Natural killer cell treated with Interleukin-12 subunit alpha and Interleukin-12 subunit beta and Interleukin-15 and Interleukin-18, amount 100 ng/mL, for 72 hours (primary cell): ENCODE data around the gene ZNF609. TPM values are rescaled to one million over a fixed set of nuclear protein-coding genes. Genes with fewer than 3 reads are reported as not detected.

Experiments
- ATAC-seq, 2 donors: fragments of 150-1000 bp; cut with Tn5 transposase in 1 of 2; sonication (Bioruptor Pico), chemical (Tn5 transposase) in 1 of 2; 2 replicates each; pipeline ENCODE4 v1.10.0; 2021
- DNase-seq: peaks from one replicate; pipeline ENCODE4 v3.0.0; 2022; ENCODE audit warnings: low spot score
- H3K27ac Mint-ChIP-seq, 2 donors: 1 replicate in 1 of 2; 2 replicates in 1 of 2; pipeline ENCODE4 v1.8.0; 2022; ENCODE audit warnings: mixed read lengths in 2 of 2, mild to moderate bottlenecking in 1 of 2, moderate library complexity in 1 of 2
- H3K27me3 Mint-ChIP-seq, 2 donors: 1 replicate in 1 of 2; 2 replicates in 1 of 2; pipeline ENCODE4 v1.8.0; 2022; ENCODE audit warnings: mixed read lengths in 2 of 2
- H3K36me3 Mint-ChIP-seq: one replicate; pipeline ENCODE4 v1.8.0; 2022; ENCODE audit warnings: mixed read lengths
- H3K4me1 Mint-ChIP-seq, 2 donors: 1 replicate in 1 of 2; 2 replicates in 1 of 2; pipeline ENCODE4 v1.8.0; 2022; ENCODE audit warnings: low read depth in 2 of 2, mixed read lengths in 2 of 2, mild to moderate bottlenecking in 1 of 2
- H3K4me3 Mint-ChIP-seq: one replicate; pipeline ENCODE4 v1.8.0; 2022; ENCODE audit warnings: mixed read lengths
- H3K9me3 Mint-ChIP-seq: 2 replicates; pipeline ENCODE4 v1.8.0; 2022; ENCODE audit warnings: mixed read lengths
- total RNA-seq, 2 donors: library from RNA; stranded (reverse); gene quantifications; one replicate each; pipeline ENCODE4 v1.2.3, GENCODE V29; 2022

ZNF609 gene
- total RNA-seq, 2 donors from 2014 or later: 36.9 to 67.6 TPM

DNA sequence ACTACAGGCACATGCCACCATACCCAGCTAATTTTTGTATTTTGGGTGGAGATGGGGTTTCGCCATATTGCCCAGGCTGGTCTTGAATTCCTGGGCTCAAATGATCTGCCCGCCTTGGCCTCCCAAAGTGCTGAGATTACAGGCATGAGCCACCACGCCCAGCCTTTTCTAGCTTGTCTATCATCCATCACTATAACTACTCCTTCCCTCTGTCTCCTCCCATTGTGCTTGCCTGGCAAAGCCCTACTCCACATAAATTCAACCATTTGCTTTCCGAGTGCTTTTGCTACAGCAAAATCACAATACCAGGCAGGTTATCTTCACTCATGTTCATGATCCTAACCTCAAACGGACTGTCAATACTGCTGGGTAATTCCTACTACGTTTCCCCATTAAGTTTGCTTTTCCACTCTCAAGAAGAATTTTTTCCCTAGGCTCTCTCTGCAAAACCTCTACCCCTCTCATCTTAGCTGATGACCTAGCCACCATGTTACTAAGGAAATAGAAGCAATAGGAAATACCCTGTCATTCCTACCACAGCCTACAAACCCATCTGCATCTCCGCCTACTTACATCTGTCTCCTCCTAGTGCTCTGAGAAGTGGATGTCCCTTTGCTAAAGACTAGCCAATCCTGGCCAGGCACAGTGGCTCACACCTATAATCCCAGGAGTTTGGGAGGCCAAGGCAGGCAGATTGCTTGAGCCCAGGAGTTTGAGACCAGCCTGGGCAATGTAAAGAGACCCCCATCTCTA lies 250.5 kb downstream of the ZNF609 start:
- H3K4me3 Mint-ChIP-seq: no peak overlapping the region
- H3K27ac Mint-ChIP-seq: peak overlapping the region in 1 of 2 donors; percentile 24
- no peaks in the 10 kb centered on the region for H3K36me3 Mint-ChIP-seq
- no peaks in the 10 kb centered on the region for H3K4me1 Mint-ChIP-seq
- ATAC-seq (no peak), DNase-seq (no peak)
- no peaks in the 10 kb centered on the region for H3K9me3 Mint-ChIP-seq
- H3K27me3 Mint-ChIP-seq: no peaks in the 10 kb centered on the region

DNA sequence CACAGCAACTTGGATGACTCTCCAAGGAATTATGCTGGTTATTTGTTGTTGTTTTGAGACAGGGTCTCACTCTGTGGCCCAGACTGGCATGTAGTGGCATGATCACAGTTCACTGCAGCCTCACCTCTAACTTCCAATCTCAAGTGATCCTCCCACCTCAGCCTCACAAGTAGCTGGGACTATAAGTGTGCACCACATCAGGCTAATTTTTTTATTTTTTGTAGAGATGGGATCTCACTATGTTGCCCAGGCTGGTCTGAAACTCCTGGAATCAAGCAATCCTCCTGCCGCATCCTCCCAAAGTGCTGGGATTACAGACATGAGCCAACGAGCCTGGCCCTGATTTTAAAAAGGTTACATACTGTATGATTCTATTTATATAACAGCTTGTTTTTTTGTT lies 252.0 kb downstream of the ZNF609 start:
- Mint-ChIP-seq H3K4me3 (no peak overlapping the region), H3K9me3 (no peaks in the 10 kb centered on the region), H3K27ac (no peak overlapping the region), H3K36me3 (no peaks in the 10 kb centered on the region), H3K27me3 (no peaks in the 10 kb centered on the region), H3K4me1 (no peaks in the 10 kb centered on the region)
- DNase-seq (no peak), ATAC-seq (no peak)

DNA sequence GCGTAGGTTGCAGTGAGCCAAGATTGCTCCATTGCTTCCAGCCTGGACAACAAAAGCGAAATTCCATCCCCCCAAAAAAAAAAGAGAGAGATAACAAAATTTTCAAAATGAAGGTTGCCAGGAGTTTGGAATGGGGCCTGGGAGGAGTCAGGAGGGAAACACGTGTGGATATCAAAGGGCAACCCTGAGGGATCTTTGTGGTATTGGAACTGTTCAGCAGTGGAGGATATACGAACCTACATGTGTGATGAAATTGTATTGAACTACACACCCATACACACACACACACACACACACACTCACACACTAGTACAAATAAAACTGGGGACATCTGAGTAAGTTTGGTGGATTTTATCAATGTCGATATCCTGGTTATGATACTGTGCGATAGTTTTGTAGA lies 253.2 kb downstream of the ZNF609 start:
- Mint-ChIP-seq H3K27ac (no peak overlapping the region), H3K27me3 (no peaks in the 10 kb centered on the region), H3K36me3 (no peaks in the 10 kb centered on the region), H3K9me3 (no peaks in the 10 kb centered on the region), H3K4me1 (peaks cover 0 to 2% of the 10 kb centered on the region in 2 donors), H3K4me3 (no peak overlapping the region)
- DNase-seq: no peak
- no peak for ATAC-seq

DNA sequence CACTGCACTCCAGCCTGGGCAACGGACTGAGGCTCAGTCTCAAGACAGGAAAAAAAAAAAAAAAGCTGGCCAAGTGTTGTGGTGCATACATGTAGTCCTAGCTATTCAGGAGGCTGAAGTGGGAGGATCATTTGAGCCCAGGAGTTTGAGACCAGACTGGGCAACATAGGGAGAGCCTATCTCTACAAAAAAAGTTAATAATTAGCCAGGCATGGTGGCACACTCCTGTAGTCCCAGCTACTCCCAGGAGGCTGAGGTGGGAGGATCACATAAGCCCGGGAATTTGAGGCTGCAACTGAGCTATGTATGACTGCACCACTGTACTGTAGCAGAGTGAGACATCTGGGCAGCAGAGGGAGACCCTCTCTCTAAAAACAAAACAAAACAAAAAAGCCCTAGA lies 256.1 kb downstream of the ZNF609 start:
- no peaks in the 10 kb centered on the region for H3K36me3 Mint-ChIP-seq
- H3K4me3 Mint-ChIP-seq: no peak overlapping the region
- no peaks in the 10 kb centered on the region for H3K9me3 Mint-ChIP-seq
- peak in 1 of 2 donors; percentile 24 for ATAC-seq
- no peak for DNase-seq
- peaks cover 0 to 2% of the 10 kb centered on the region in 2 donors for H3K4me1 Mint-ChIP-seq
- H3K27ac Mint-ChIP-seq: no peak overlapping the region
- H3K27me3 Mint-ChIP-seq: no peaks in the 10 kb centered on the region

DNA sequence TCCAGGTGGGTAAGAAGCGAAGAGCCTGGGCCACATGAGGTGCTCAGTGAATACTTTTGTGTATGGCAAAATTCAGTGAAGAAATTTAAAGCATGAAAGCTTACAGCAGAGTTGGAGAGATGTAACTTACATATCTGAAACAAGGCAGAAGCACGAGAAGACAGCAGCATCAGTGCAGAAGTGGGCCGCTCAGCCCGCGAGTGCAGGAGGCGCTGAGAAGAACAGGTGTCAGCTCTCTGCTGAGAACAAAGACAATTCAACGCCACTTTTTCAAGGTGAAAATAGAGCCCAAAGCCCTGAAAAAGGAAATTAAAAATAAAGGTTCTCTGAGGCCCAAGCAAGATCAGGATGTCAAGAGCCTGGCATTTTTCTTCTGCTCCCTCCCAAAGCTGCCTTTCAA lies 256.8 kb downstream of the ZNF609 start:
- no peak for ATAC-seq
- no peak for DNase-seq
- Mint-ChIP-seq H3K27ac (no peak overlapping the region), H3K27me3 (no peaks in the 10 kb centered on the region), H3K9me3 (no peaks in the 10 kb centered on the region), H3K4me3 (no peak overlapping the region), H3K4me1 (peaks cover 0 to 2% of the 10 kb centered on the region in 2 donors), H3K36me3 (no peaks in the 10 kb centered on the region)

DNA sequence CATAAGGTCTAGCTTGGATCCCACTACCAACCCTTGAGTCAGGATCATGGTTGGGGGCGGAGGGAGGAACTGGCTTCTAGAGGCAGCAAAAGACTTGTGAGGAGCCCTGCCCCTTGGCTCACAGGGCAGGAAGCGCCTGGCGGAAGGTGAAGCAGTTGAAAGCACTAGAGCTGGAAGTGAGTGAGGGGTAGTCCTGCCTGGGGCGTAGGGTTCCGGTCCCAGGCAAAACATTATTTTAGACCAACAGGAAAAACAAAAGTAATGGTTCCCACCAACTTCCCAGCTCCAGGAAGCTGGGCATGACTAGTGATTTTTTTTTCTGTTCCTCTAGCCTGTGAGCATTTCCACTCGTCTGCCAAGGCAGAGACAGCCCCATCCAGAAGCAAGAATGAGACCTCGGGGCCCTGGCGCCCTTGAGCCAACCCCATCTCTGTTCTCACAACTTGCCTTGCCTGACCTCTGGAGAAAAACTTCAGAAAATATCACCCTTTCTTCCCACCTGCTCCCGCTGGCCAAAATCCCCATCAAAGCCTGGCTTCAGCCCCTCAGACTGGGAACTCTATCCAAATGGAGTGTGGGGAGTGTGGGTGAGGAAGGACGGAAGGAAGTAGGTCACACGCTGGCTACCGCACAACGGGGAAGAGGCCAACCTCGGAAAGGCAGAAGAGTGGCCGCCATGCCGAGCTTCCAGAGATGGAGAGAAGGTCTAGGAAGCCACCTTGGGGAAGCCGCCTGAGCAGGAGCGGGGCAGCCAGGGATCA lies 257.5 kb downstream of the ZNF609 start:
- H3K4me3 Mint-ChIP-seq: no peak overlapping the region
- H3K36me3 Mint-ChIP-seq: no peaks in the 10 kb centered on the region
- H3K4me1 Mint-ChIP-seq: peaks cover 0 to 2% of the 10 kb centered on the region in 2 donors
- ATAC-seq: no peak
- no peaks in the 10 kb centered on the region for H3K9me3 Mint-ChIP-seq
- no peak overlapping the region for H3K27ac Mint-ChIP-seq
- DNase-seq: no peak
- no peaks in the 10 kb centered on the region for H3K27me3 Mint-ChIP-seq

DNA sequence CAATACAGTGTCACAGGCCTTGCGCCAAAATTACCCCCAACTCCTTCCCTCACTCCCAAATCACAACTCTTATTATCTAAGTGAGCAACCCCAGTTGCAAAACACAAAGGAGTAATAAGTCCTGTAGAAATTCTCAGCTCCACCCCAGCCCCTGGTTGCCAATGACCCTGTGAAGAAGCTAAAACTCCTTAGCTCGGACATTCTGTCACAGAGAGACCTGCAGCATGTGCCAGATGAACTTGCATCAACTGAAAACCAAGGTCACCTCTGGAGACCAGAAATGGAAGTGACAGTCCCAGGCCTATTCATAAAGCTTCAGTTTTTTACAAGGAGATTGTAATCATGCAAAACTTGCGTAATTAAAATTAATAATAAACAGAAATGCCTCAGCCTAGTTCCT lies 259.8 kb downstream of the ZNF609 start:
- DNase-seq (no peak), ATAC-seq (no peak)
- Mint-ChIP-seq H3K27me3 (no peaks in the 10 kb centered on the region), H3K27ac (no peak overlapping the region), H3K4me1 (peaks cover 0 to 2% of the 10 kb centered on the region in 2 donors), H3K36me3 (no peaks in the 10 kb centered on the region), H3K9me3 (no peaks in the 10 kb centered on the region), H3K4me3 (no peak overlapping the region)

DNA sequence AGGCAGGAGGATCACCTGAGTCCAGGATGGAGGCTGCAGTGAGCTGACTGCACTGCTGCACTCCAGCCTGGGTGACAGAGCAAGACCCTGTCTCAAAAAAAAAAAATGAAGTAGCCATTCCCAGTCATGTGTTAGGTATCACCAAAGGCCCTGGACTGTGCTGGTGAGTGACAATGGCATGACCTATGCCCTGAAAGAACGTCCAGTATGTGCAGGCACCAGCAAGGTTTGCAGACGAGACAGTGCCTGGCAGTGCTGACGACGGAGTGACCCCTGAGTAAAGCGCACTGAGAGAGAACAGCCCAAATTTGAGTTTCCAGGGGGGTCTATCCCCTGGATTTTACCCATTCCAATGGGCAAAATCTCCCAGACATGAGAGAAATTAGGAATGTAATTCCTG lies 269.8 kb downstream of the ZNF609 start:
- no peak for ATAC-seq
- Mint-ChIP-seq H3K9me3 (no peaks in the 10 kb centered on the region), H3K36me3 (no peaks in the 10 kb centered on the region), H3K4me1 (peaks cover 11 to 12% of the 10 kb centered on the region in 2 donors), H3K27me3 (peaks cover 0 to 3% of the 10 kb centered on the region in 2 donors), H3K4me3 (no peak overlapping the region), H3K27ac (no peak overlapping the region)
- DNase-seq: no peak

DNA sequence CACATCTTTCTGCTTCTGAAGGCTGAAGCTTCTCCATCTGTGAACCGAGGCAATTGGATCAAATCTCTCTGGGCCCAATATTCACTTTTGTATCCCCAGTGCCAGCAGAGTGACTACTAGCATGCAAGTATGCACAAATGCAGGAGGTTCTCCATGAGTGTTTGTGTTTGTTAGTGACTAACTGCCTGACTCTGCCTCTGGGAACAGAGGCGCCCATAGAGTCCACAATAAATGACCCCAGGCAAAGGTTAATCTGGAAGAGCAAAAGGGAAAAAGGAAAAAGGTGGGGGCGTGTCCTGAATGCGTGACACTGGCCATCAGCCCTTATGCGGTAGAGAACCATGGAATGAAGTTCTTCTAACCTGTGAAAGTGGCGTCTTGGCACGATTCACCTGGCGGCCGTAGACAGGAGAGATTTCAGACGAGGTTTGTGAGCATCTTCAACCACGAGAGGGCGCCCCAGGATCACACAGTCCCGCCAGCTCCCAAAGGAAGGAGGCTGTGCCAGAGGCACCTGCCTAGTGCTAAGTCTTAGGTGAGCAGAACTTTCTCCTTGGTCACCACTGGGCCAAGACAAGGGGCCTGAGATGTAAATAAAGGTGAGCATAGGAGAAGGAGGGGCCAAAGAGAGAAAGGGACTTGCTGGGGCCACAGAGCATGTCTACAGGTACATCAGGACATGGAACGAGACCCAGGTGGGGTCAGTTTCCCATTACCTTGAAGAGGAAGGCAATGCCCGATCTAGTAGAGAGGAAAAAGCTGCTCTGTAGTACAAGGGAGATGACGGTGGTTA lies 270.8 kb downstream of the ZNF609 start:
- peaks cover 0 to 3% of the 10 kb centered on the region in 2 donors for H3K27me3 Mint-ChIP-seq
- H3K9me3 Mint-ChIP-seq: no peaks in the 10 kb centered on the region
- H3K4me3 Mint-ChIP-seq: no peak overlapping the region
- ATAC-seq (peak; percentile 80 to 85), DNase-seq (peak; percentile 80)
- H3K36me3 Mint-ChIP-seq: no peaks in the 10 kb centered on the region
- H3K27ac Mint-ChIP-seq: peak overlapping the region in 1 of 2 donors; percentile 49
- H3K4me1 Mint-ChIP-seq: peaks cover 11 to 12% of the 10 kb centered on the region in 2 donors

DNA sequence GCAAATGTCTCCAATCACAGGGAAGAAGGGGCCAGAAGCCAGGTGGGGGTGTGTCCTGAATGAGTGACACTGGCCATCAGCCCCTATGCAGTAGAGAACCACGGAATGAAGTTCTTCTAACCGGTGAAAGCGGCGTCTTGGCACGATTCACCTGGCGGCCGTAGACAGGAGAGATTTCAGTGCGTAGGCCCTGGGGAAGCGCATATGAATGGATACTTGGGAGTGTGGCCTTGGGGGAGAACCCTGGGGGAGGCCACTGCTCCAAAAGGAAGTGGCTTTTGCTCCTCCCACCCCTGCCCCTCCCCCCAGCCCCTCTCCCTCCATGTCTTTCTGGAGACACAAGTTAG lies 271.4 kb downstream of the ZNF609 start:
- Mint-ChIP-seq H3K36me3 (no peaks in the 10 kb centered on the region), H3K27me3 (peaks cover 0 to 3% of the 10 kb centered on the region in 2 donors), H3K27ac (peak overlapping the region in 1 of 2 donors; percentile 49), H3K4me3 (no peak overlapping the region), H3K9me3 (no peaks in the 10 kb centered on the region), H3K4me1 (peaks cover 11 to 12% of the 10 kb centered on the region in 2 donors)
- ATAC-seq: no peak
- no peak for DNase-seq

DNA sequence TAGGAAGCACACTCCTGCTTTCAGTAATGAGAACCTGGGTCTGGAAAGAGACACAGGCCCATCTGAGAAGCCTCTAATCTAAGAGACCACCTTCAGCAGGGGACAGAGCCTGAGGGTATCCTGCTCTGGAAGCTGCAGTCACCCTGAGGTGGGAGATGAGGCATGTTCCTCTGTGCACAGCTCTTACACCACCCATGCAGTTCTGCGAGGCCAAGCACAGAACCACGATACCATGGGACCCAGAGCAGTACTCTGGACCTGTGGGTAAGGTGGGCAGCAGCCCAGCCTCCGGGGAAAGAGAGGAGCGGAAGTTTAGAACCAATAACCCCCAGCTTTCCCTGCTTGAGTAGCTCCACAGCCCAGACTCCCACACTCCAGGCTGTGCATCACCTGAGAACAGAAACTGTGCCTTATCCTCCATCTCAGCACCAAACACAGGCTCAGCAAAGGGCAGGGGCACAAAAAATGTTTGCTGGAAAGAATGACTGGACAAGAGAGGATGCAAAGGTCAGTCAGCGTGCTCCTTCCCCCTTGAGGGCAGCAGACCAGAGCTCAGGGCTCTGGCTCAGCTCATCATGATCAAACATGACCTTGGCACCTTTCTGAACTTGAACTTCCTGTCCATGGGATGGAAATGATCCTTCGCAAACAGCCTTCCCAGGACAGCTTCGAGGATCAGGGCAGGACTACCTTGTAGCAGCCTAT lies 271.9 kb downstream of the ZNF609 start:
- Mint-ChIP-seq H3K9me3 (no peaks in the 10 kb centered on the region), H3K4me1 (peaks cover 11 to 12% of the 10 kb centered on the region in 2 donors)
- ATAC-seq: no peak

More for the DNA sequence above, 271.9 kb downstream of the ZNF609 start:
- Mint-ChIP-seq H3K4me3 (no peak overlapping the region), H3K27ac (no peak overlapping the region), H3K36me3 (no peaks in the 10 kb centered on the region), H3K27me3 (peaks cover 0 to 3% of the 10 kb centered on the region in 2 donors)
- DNase-seq: no peak
